Suprapubic skin (tissue), 3 donors: Measurements from ENCODE around the gene NMB.
"Not testable (repeated sequence)": the region's sequence is repeated elsewhere in the genome, so short reads cannot be mapped to it uniquely, and the experiment has no call there.

ENCODE experiments used
- CTCF ChIP-seq, 2 donors: fragments of 200-600 bp in 1 of 2; fragments of 450-650 bp in 1 of 2; sonication (generic) in 1 of 2; IDR thresholded peaks; one replicate each; pipeline ENCODE4 v1.5.1; 2016 to 2019; ENCODE audit warnings: antibody characterized with exemption in 2 of 2, mild to moderate bottlenecking in 1 of 2, moderate library complexity in 1 of 2
- POLR2AphosphoS5 ChIP-seq, 3 donors: sonication (generic); formaldehyde crosslinking; IDR thresholded peaks; one replicate each; pipeline ENCODE4 v1.6.1; 2017; ENCODE audit warnings: antibody characterized with exemption in 3 of 3

- TF ChIP-seq CTCF, POLR2AphosphoS5 (IDR thresholded peaks at IDR 0.05): not testable (repeated sequence)
Measured at GRCh38 chr15:84686446-84686845, 28.4 kb upstream of the NMB start.
